GM12801 (cell line): Measurements from ENCODE around the gene MTA2.

Experiments
- TF ChIP-seq, protein P1 (sequence below): IDR thresholded peaks from one replicate; pipeline ENCODE4 v1.5.1; 2011; ENCODE audit warnings: control low read depth; ENCODE audit not compliant: insufficient read length; ENCODE audit errors: extremely low read depth

The MTA2 gene

DNA sequence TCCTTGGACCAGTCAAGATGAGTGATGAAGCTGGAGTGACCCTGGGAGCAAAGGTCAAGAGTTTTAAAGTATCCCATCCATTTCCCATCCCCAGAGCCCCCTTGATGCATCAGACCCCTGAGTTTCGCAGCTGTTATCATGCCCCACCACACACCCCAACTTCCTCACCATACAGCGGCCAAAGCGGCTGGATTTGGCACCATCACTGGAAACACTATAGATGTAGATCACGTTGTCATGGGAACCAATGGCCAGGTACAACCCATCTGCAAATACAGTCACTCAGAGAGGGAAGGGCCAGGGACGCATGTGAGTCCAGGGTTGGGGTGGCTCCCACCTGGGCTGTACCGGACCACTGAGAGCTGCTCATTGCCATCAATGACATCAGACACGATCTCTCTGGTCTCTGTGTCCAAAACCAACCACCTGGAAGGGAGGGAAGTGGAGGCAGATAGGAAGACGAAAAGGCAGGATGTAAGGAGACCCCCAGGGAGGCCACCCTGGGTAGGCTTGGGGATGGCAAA, 2.2 kb upstream of the MTA2 start:
- TF ChIP-seq, protein P1, sequence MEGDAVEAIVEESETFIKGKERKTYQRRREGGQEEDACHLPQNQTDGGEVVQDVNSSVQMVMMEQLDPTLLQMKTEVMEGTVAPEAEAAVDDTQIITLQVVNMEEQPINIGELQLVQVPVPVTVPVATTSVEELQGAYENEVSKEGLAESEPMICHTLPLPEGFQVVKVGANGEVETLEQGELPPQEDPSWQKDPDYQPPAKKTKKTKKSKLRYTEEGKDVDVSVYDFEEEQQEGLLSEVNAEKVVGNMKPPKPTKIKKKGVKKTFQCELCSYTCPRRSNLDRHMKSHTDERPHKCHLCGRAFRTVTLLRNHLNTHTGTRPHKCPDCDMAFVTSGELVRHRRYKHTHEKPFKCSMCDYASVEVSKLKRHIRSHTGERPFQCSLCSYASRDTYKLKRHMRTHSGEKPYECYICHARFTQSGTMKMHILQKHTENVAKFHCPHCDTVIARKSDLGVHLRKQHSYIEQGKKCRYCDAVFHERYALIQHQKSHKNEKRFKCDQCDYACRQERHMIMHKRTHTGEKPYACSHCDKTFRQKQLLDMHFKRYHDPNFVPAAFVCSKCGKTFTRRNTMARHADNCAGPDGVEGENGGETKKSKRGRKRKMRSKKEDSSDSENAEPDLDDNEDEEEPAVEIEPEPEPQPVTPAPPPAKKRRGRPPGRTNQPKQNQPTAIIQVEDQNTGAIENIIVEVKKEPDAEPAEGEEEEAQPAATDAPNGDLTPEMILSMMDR, result no peak

DNA sequence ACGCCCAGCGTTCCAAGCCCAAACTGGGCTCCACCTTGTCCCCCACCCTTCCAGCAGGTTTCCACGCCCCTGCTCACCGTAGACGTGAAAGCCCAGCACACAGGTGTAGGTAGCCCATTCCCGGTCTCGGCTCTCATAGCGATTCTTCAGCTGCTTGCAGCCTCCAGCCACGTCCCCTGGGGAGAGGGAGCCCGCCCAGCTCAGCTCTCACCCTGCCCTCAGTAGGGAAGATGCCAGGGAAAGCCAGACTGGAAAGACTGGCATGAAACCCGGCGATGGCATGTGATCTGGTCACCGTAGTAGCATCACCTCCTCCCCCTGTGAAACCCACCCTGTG, 1.4 kb upstream of the MTA2 start:
- TF ChIP-seq, protein P1, result no peak

DNA sequence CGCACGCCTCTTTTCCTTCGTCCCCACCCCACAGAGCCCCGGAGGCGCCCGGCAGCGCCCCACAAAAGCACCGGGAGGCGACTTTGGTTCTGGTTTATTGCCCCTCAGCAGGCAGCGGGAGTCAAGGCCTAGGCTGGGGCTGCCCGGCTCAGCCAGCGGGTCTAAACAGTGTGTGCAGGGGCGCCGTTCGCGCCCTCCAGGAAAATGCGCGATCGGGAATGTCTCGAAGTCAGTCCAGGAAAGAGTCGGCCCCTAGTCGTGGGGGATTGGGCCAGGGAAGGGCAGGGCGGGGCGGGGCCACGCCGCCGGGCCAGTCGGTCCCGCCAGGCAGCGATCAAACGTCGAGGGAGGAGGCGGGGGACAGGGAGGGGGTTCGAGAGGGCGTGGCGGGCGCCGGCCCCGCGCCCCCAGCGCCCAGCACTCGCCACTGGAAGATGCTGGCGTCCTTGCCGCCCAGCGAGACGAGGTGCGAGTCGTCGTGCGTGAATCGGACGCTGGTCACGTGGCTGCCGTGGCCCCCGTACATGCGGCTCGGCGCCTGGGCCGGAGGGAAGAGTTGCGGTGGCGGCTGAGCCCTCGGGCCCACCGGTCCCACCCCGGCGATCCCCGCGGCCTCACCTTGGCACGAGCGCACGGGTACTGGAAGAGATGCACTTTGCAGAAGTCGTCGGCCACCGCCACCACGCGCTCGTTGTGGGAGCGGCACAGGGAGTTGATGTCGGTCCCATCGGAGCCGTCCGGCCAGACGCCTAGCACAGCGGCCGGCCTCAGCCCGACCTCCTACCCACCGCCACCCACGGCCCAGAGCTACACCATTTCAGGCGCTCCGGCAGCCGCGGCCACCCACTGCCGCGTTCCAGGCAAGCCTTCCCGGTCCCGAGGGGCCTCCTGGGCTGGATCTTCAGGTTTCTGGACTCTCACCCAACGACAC, 741 bp upstream of the MTA2 start:
- TF ChIP-seq, protein P1, result no peak

DNA sequence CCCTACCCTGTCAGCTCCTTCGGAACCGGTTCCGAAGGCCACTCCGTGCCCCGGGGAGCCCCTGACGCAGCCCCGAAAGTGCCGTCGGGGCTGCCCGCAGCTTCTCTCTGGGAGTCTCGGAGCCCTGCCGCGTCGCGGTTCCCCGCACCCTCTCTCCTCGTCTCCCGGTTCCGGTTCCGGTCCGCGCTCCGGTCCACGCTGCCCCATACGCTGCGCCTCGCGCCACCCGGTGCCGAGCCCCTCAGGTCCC, 618 bp downstream of the MTA2 start:
- TF ChIP-seq, protein P1, result no peak

DNA sequence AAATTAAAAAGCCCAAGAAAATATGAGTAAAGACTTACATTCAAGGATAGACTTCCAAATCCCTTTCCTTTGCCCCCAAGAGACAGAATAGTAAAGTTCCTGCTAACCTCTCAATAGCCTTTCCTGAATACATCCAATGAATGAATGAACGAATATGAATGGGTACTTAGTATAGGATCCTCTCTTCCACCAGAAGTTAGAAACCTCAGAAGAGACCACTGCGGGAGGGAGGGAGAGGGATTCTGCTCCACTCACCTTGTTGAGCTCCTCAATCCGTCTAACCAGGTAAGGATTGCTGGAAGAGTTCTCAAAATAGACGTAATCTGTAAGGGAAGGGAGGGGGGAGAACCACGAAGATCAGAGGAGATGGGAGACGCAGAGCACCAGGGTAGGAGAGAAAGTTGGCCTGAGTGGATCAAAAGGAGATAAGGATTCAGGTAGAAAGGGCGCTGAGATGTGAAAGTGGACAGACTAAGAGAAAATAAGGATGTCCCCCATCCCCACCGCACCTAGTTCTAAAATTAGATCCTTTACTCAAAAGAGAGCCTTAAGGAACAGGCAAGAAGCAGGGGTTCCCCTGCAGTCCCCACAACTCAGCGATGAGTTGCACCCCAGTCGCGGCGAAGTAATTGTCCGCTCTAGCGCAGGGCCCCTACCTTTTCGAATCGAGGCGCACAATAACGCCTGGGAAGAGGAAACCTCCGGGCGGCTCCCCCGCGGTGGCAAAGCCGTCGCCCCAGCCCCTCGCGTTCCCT, 1.1 kb downstream of the MTA2 start:
- TF ChIP-seq, protein P1, result no peak

DNA sequence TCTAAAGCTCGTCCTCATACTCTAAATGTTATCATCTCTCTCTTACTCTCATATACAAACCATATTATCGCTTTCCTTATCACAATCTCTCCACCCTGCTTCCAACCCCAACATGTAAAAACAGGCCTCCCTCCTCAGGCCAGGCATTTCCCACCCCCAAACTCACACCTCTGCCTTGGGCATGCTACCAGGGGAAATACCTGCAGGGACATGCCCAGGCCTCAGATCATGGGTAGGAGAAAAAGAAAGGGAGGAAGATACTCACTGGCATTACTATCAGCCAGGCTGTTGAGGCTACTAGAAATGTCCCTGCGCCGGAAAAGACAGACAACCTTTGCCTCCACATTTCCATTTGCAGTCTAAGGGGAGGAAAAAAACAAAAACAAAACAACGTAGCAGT, 1.8 kb downstream of the MTA2 start:
- TF ChIP-seq, protein P1, result no peak

DNA sequence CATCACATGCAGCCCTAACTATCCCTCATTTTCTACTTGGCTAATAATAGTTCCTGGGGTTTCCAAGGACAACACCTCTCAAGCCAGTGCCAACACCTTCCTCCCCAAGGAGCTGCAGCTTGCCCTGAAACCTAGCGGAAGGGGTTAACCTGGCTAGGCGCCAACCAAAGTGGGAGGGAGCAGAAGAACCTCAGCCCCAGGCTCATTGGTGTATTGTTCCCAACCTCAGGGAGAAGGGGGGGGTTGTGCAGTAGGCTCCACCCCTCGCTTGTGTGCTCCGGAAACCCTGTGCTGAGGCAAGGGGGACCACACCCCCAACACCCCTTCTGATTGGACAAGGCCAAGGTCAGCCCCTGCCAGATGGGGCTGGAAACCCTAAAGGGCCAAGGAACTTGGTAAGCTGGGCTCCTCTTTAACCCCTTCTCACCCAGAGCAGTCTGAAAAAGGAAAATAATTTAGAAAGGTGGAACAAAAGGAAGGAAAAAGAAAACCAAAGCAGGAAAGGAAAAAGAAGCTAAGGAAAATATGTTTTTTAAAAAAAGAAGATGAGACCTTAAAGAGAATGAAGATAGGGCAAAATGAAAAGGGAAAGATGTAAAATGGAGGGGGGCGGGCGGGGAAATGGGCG, 2.5 kb downstream of the MTA2 start:
- TF ChIP-seq, protein P1, result no peak
